CD8-positive, alpha-beta memory T cell (primary cell): ENCODE data around the gene PSMG3. TPM values are rescaled to one million over a fixed set of nuclear protein-coding genes. Genes with fewer than 3 reads are reported as not detected.
"Not testable (repeated sequence)": the region's sequence is repeated elsewhere in the genome, so short reads cannot be mapped to it uniquely, and the experiment has no call there.

Experiments
- CTCF ChIA-PET: fragments of 350-600 bp; sonication (Branson Sonifier 250); formaldehyde crosslinking; loops from one replicate; lab custom pipeline; 2021; ENCODE audit warnings: antibody characterized with exemption; lab: Charles Lee
- POLR2A ChIA-PET: fragments of 350-600 bp; sonication (Branson Sonifier 250); formaldehyde crosslinking; loops from one replicate; lab custom pipeline; 2021; ENCODE audit warnings: antibody characterized with exemption; lab: Charles Lee
- DNase-seq, 5 donors: peaks; one replicate each; pipeline versions ENCODE4 v3.0.0 to v3.0.0-alpha.2; 2020 to 2022; ENCODE audit warnings: mixed read lengths in 1 of 5
- H3K27ac ChIP-seq: one replicate; pipeline ENCODE4 v1.7.0; 2013; ENCODE audit warnings: low read depth, mild to moderate bottlenecking, low read length, moderate library complexity
- H3K27me3 ChIP-seq: 2 replicates; pipeline ENCODE4 v1.7.0; 2013; ENCODE audit warnings: low read length, mild to moderate bottlenecking; ENCODE audit not compliant: insufficient read depth, poor library complexity, severe bottlenecking
- H3K36me3 ChIP-seq: 2 replicates; pipeline ENCODE4 v1.7.0; 2013; ENCODE audit warnings: mild to moderate bottlenecking, low read length, moderate library complexity; ENCODE audit not compliant: insufficient read depth
- H3K4me1 ChIP-seq: 2 replicates; pipeline ENCODE4 v1.7.0; 2013; ENCODE audit warnings: mild to moderate bottlenecking, low read length, moderate library complexity; ENCODE audit not compliant: insufficient read depth
- H3K4me3 ChIP-seq: 2 replicates; pipeline ENCODE4 v1.7.0; 2013; ENCODE audit warnings: mild to moderate bottlenecking, low read length
- H3K9me3 ChIP-seq: 2 replicates; pipeline ENCODE4 v1.7.0; 2013; ENCODE audit warnings: mild to moderate bottlenecking, low read length
- H3K27ac Mint-ChIP-seq, 8 donors: one replicate each; pipeline ENCODE4 v1.8.0; 2020 to 2021; ENCODE audit warnings: mixed read lengths in 8 of 8, mild to moderate bottlenecking in 6 of 8, inconsistent platforms in 3 of 8, moderate library complexity in 3 of 8
- H3K27me3 Mint-ChIP-seq, 2 donors: one replicate each; pipeline ENCODE4 v1.8.0; 2020 to 2021; ENCODE audit warnings: mixed read lengths in 2 of 2, mild to moderate bottlenecking in 1 of 2, moderate library complexity in 1 of 2
- H3K36me3 Mint-ChIP-seq, 3 donors: one replicate each; pipeline ENCODE4 v1.8.0; 2020 to 2021; ENCODE audit warnings: mixed read lengths in 3 of 3, inconsistent platforms in 1 of 3, mild to moderate bottlenecking in 1 of 3
- H3K4me1 Mint-ChIP-seq, 3 donors: one replicate each; pipeline ENCODE4 v1.8.0; 2020 to 2021; ENCODE audit warnings: mixed read lengths in 3 of 3, inconsistent platforms in 1 of 3, mild to moderate bottlenecking in 1 of 3
- H3K4me3 Mint-ChIP-seq, 7 donors: one replicate each; pipeline ENCODE4 v1.8.0; 2020 to 2021; ENCODE audit warnings: mixed read lengths in 7 of 7, mild to moderate bottlenecking in 6 of 7, moderate library complexity in 4 of 7, inconsistent platforms in 2 of 7
- H3K9me3 Mint-ChIP-seq, 5 donors: one replicate each; pipeline ENCODE4 v1.8.0; 2020 to 2022; ENCODE audit warnings: mixed read lengths in 5 of 5, mild to moderate bottlenecking in 3 of 5, moderate library complexity in 2 of 5, inconsistent platforms in 1 of 5
- polyA plus RNA-seq: library from polyadenylated mRNA; unstranded; fragments of 300-500 nt; fragmentation: Illumina TruSeq; gene quantifications from one replicate; pipeline ENCODE4 v1.2.3, GENCODE V29; 2021
- total RNA-seq, 2 experiments: library from RNA; stranded (reverse); gene quantifications; one replicate each; pipeline ENCODE4 v1.2.3, GENCODE V29; 2021

The PSMG3 gene
- total and polyA plus RNA-seq, 3 experiments from 2014 or later, result 51.3 to 80.7 (median 71.0) TPM

- H3K4me3 Mint-ChIP-seq, H3K27ac ChIP-seq, H3K4me3 ChIP-seq, H3K27me3 ChIP-seq, H3K36me3 ChIP-seq, DNase-seq, H3K36me3 Mint-ChIP-seq, H3K27me3 Mint-ChIP-seq, H3K9me3 Mint-ChIP-seq, H3K4me1 ChIP-seq, H3K9me3 ChIP-seq: not testable (repeated sequence)
- Mint-ChIP-seq H3K4me1 (peaks cover 10 to 13% (median 12%) of the 10 kb centered on the region in 3 donors), H3K27ac (peak overlapping the region in 1 of 8 donors; percentile 42)
- ChIA-PET POLR2A (interaction anchor here (0.6 kb wide), 2 partner anchors 344 to 620 kb away, joined by 5 read pairs; no protein-coding TSS in a partner anchor), CTCF (interaction anchor here (1.2 kb wide), 1 partner anchor 765 kb away, joined by 3 read pairs; no protein-coding TSS in a partner anchor)
Observed at GRCh38 chr7:1583241-1583930, 13.6 kb upstream of the PSMG3 start.

GRCh38 chr7:1580422-1581030 lies 10.7 kb upstream of the PSMG3 start:
- no peaks in the 10 kb centered on the region for H3K27me3 ChIP-seq
- peaks cover 9% of the 10 kb centered on the region for H3K4me1 ChIP-seq
- peaks cover 0 to 2% (median 0%) of the 10 kb centered on the region in 3 donors for H3K36me3 Mint-ChIP-seq
- peaks cover 10 to 13% (median 12%) of the 10 kb centered on the region in 3 donors for H3K4me1 Mint-ChIP-seq
- H3K27ac Mint-ChIP-seq, result peak overlapping the region in 1 of 8 donors; percentile 26
- no peak for DNase-seq
- no peaks in the 10 kb centered on the region for H3K36me3 ChIP-seq
- no peak overlapping the region for H3K27ac ChIP-seq
- no peak overlapping the region for H3K4me3 ChIP-seq
- no peaks in the 10 kb centered on the region for H3K9me3 ChIP-seq
- H3K9me3 Mint-ChIP-seq, result no peaks in the 10 kb centered on the region
- H3K27me3 Mint-ChIP-seq, result no peaks in the 10 kb centered on the region
- POLR2A ChIA-PET, result no interaction called here
- no peak overlapping the region for H3K4me3 Mint-ChIP-seq
- CTCF ChIA-PET, result interaction anchor here (1.2 to 1.8 kb wide), 2 partner anchors 767 to 785 kb away, joined by 3 to 5 read pairs; no protein-coding TSS in a partner anchor

- H3K27me3 ChIP-seq, result no peaks in the 10 kb centered on the region
- Mint-ChIP-seq H3K27me3 (no peaks in the 10 kb centered on the region), H3K9me3 (no peaks in the 10 kb centered on the region), H3K4me1 (peaks cover 10 to 13% (median 12%) of the 10 kb centered on the region in 3 donors), H3K36me3 (peaks cover 0 to 2% (median 0%) of the 10 kb centered on the region in 3 donors), H3K4me3 (peak overlapping the region in 2 of 7 donors; percentile 17 to 54), H3K27ac (peak overlapping the region in 6 of 8 donors; percentile 1 to 56 (median 32))
- no peaks in the 10 kb centered on the region for H3K9me3 ChIP-seq
- ChIA-PET POLR2A (no interaction called here), CTCF (interaction anchor here (0.8 to 1.5 kb wide), 4 partner anchors 769 to 893 kb away, joined by 3 to 12 read pairs (median 4); no protein-coding TSS in a partner anchor)
- H3K4me1 ChIP-seq, result peaks cover 9% of the 10 kb centered on the region
- DNase-seq, result peak; percentile 50 to 75 (median 62)
- no peaks in the 10 kb centered on the region for H3K36me3 ChIP-seq
- no peak overlapping the region for H3K27ac ChIP-seq
- no peak overlapping the region for H3K4me3 ChIP-seq
Observed at GRCh38 chr7:1579481-1580421, 9.9 kb upstream of the PSMG3 start.

GRCh38 chr7:1578513-1578912 lies 8.7 kb upstream of the PSMG3 start:
- H3K36me3 Mint-ChIP-seq, result peaks cover 0 to 2% (median 0%) of the 10 kb centered on the region in 3 donors
- no peak for DNase-seq
- peak overlapping the region in 2 of 8 donors; percentile 57 to 81 for H3K27ac Mint-ChIP-seq
- peaks cover 9% of the 10 kb centered on the region for H3K4me1 ChIP-seq
- H3K4me3 ChIP-seq, result no peak overlapping the region
- ChIA-PET POLR2A (no interaction called here), CTCF (interaction anchor here (0.9 to 1.5 kb wide), 3 partner anchors 770 to 894 kb away, joined by 3 to 12 read pairs (median 4); no protein-coding TSS in a partner anchor)
- H3K27me3 Mint-ChIP-seq, result no peaks in the 10 kb centered on the region
- H3K9me3 ChIP-seq, result no peaks in the 10 kb centered on the region
- no peak overlapping the region for H3K4me3 Mint-ChIP-seq
- H3K27me3 ChIP-seq, result no peaks in the 10 kb centered on the region
- H3K27ac ChIP-seq, result no peak overlapping the region
- H3K4me1 Mint-ChIP-seq, result peaks cover 10 to 13% (median 12%) of the 10 kb centered on the region in 3 donors
- H3K9me3 Mint-ChIP-seq, result no peaks in the 10 kb centered on the region
- H3K36me3 ChIP-seq, result no peaks in the 10 kb centered on the region

GRCh38 chr7:1576521-1577253 lies 6.9 kb upstream of the PSMG3 start:
- H3K4me1 Mint-ChIP-seq, result peaks cover 16 to 21% (median 20%) of the 10 kb centered on the region in 3 donors
- no peaks in the 10 kb centered on the region for H3K27me3 Mint-ChIP-seq
- peak overlapping the region in 1 of 7 donors; percentile 58 for H3K4me3 Mint-ChIP-seq
- H3K27me3 ChIP-seq, result no peaks in the 10 kb centered on the region
- H3K27ac Mint-ChIP-seq, result no peak overlapping the region
- no peaks in the 10 kb centered on the region for H3K36me3 ChIP-seq
- H3K9me3 ChIP-seq, result no peaks in the 10 kb centered on the region
- no peak overlapping the region for H3K27ac ChIP-seq
- peaks cover 0 to 2% (median 0%) of the 10 kb centered on the region in 3 donors for H3K36me3 Mint-ChIP-seq
- DNase-seq, result no peak
- H3K4me3 ChIP-seq, result no peak overlapping the region
- ChIA-PET POLR2A (no interaction called here), CTCF (no interaction called here)
- H3K4me1 ChIP-seq, result peaks cover 9% of the 10 kb centered on the region
- H3K9me3 Mint-ChIP-seq, result no peaks in the 10 kb centered on the region

GRCh38 chr7:1575809-1576208 lies 6.0 kb upstream of the PSMG3 start:
- H3K27ac Mint-ChIP-seq, result no peak overlapping the region
- Histone ChIP-seq H3K9me3 (no peaks in the 10 kb centered on the region), H3K27me3 (no peaks in the 10 kb centered on the region), H3K27ac (no peak overlapping the region), H3K4me1 (peaks cover 17% of the 10 kb centered on the region), H3K36me3 (no peaks in the 10 kb centered on the region), H3K4me3 (no peak overlapping the region)
- peaks cover 20 to 27% (median 25%) of the 10 kb centered on the region in 3 donors for H3K4me1 Mint-ChIP-seq
- H3K36me3 Mint-ChIP-seq, result peaks cover 0 to 2% (median 0%) of the 10 kb centered on the region in 3 donors
- POLR2A ChIA-PET, result no interaction called here
- H3K4me3 Mint-ChIP-seq, result no peak overlapping the region
- CTCF ChIA-PET, result no interaction called here
- no peaks in the 10 kb centered on the region for H3K27me3 Mint-ChIP-seq
- no peaks in the 10 kb centered on the region for H3K9me3 Mint-ChIP-seq
- no peak for DNase-seq

GRCh38 chr7:1572111-1572822 lies 2.4 kb upstream of the PSMG3 start:
- Histone ChIP-seq H3K27ac (no peak overlapping the region), H3K4me3 (no peak overlapping the region), H3K36me3 (peaks cover 7% of the 10 kb centered on the region), H3K4me1 (peaks cover 17% of the 10 kb centered on the region), H3K9me3 (no peaks in the 10 kb centered on the region), H3K27me3 (no peaks in the 10 kb centered on the region)
- DNase-seq, result no peak
- peak overlapping the region in 4 of 7 donors; percentile 16 to 92 (median 64) for H3K4me3 Mint-ChIP-seq
- H3K27ac Mint-ChIP-seq, result peak overlapping the region in 7 of 8 donors; percentile 1 to 73 (median 55)
- ChIA-PET CTCF (no interaction called here), POLR2A (no interaction called here)
- H3K9me3 Mint-ChIP-seq, result no peaks in the 10 kb centered on the region
- H3K27me3 Mint-ChIP-seq, result peaks cover 0 to 1% of the 10 kb centered on the region in 2 donors
- peaks cover 0 to 9% (median 0%) of the 10 kb centered on the region in 3 donors for H3K36me3 Mint-ChIP-seq
- H3K4me1 Mint-ChIP-seq, result peaks cover 20 to 36% (median 33%) of the 10 kb centered on the region in 3 donors
